Activated CD4-positive, alpha-beta T cell treated with anti-CD3 and anti-CD28 coated beads, Interleukin-2, amount 10 ng/mL, durations not matched to agents 24 days and 14 days (primary cell): ENCODE measurements around the gene DDX17. TPM values are rescaled to one million over a fixed set of nuclear protein-coding genes. Genes with fewer than 3 reads are reported as not detected.

Experiments used
- DNase-seq: peaks from one replicate; pipeline ENCODE4 v3.0.0; 2022
- H3K27ac Mint-ChIP-seq: one replicate; pipeline ENCODE4 v1.8.0; 2022; ENCODE audit warnings: mild to moderate bottlenecking, mixed read lengths
- H3K27me3 Mint-ChIP-seq: one replicate; pipeline ENCODE4 v1.8.0; 2022; ENCODE audit warnings: mixed read lengths
- H3K36me3 Mint-ChIP-seq: one replicate; pipeline ENCODE4 v1.8.0; 2022; ENCODE audit warnings: low read depth, mild to moderate bottlenecking, mixed read lengths
- H3K4me1 Mint-ChIP-seq: one replicate; pipeline ENCODE4 v1.8.0; 2021; ENCODE audit warnings: mixed read lengths
- H3K4me3 Mint-ChIP-seq: one replicate; pipeline ENCODE4 v1.8.0; 2022; ENCODE audit warnings: mild to moderate bottlenecking, moderate library complexity, mixed read lengths
- H3K9me3 Mint-ChIP-seq: one replicate; pipeline ENCODE4 v1.8.0; 2021; ENCODE audit warnings: mixed read lengths
- intact Hi-C: fragments of 100-400 bp; cut with micrococcal nuclease; formaldehyde crosslinking; loops from one replicate; pipeline ENCODE4 v1.15.1; 2023
- total RNA-seq: library from RNA; stranded (reverse); gene quantifications from 2 replicates; pipeline ENCODE4 v1.2.3, GENCODE V29; 2022

DDX17 gene
- total RNA-seq, 1 donor from 2014 or later: 374 TPM

DNA sequence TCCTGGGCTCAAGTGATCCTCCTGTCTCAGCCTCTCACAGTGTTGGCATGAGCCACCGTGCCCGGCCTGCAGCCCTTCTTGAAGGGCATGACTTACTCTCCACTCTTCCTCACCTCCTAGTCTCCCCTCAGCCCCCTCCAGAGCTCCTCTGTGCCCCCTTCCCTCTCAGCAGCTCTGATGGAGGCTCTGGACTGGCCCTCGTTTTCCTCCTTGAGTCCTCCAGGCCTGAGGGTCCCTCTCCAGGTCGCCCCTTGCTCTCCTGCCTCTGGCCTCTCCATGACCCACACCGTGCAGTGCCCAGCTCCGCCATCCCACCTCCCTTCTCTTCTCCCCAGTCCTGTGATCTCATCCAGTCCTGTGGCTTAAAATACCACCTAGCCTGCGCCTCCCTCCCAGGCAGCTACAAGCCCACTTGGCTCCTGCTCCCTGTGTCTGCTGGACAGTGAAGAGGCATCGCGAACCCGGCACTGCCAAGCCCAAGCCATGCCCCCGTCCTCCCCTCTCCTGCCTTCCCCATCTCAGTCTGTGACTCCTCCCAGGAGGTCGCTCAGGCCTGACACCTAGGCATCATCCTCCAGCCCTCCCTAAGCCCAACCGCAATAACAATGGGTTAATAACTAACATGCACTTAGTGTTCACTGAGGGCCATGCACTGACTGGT is 63.0 kb downstream of the DDX17 start:
- Mint-ChIP-seq H3K27ac (no peak overlapping the region), H3K36me3 (no peaks in the 10 kb centered on the region), H3K27me3 (peaks cover 19% of the 10 kb centered on the region), H3K9me3 (no peaks in the 10 kb centered on the region), H3K4me1 (no peaks in the 10 kb centered on the region), H3K4me3 (no peak overlapping the region)
- intact Hi-C loops: no loop called here
- no peak for DNase-seq

DNA sequence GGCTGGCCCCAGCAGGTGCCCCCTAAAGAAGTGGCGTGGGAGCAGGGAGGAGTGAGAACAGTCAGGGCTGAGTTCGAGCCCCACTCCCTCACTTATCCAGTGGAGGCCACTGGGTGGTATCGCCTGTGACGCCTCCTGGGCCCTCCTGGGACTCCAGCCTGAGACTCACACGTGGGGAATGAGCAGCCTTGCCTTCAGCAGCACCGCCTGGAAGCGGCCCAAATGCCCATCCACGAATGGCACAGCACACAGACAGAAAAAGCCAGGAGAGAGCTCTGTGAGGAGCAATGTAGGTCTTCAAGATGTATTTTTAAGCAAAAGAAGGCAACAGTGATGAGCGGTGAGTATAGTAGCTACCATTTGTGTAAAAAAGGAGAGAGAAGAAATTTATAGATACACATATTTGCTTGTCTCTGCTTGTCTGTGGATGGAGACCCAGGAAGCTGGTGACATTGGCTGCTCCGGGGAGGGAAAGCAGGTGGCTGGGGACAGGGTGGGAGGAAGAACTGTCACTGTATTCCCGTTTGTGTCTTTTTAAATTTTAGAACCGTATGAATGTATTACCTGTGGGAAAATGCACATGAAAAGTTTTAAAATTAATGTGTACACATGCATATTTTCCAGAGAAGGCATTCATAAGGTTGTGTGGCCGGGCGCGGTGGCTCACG is 64.4 kb downstream of the DDX17 start:
- Mint-ChIP-seq H3K27ac (no peak overlapping the region), H3K4me1 (no peaks in the 10 kb centered on the region), H3K36me3 (no peaks in the 10 kb centered on the region), H3K27me3 (peaks cover 19% of the 10 kb centered on the region), H3K4me3 (no peak overlapping the region), H3K9me3 (no peaks in the 10 kb centered on the region)
- DNase-seq: no peak
- intact Hi-C loops: no loop called here

GRCh38 chr22:38440747-38441350 is 65.3 kb downstream of the DDX17 start:
- Mint-ChIP-seq H3K27me3 (peaks cover 19% of the 10 kb centered on the region), H3K36me3 (no peaks in the 10 kb centered on the region), H3K4me1 (no peaks in the 10 kb centered on the region), H3K27ac (no peak overlapping the region), H3K4me3 (no peak overlapping the region), H3K9me3 (no peaks in the 10 kb centered on the region)
- intact Hi-C loops: no loop called here
- DNase-seq: no peak

DNA sequence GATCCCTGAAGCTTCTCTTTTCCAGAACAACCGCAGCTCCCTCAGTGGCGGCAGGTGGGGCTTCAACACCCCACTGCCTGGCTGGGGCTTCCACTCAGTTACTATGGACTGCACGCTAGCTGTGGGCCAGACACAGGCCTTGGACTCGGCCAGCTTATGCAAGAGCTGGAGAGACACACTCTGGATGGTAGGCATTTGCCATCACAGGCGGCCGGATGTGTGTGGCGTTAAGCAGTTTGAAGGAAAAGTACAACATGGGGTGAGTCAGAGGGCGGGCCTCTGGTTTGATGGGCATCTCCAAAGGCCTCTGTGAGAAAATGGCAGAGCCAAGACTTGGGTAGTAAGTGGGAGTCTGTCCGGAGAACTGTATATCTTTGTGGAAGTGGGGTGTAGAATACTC is 68.7 kb downstream of the DDX17 start:
- Mint-ChIP-seq H3K27ac (no peak overlapping the region), H3K4me3 (no peak overlapping the region), H3K27me3 (peaks cover 5% of the 10 kb centered on the region), H3K4me1 (no peaks in the 10 kb centered on the region), H3K36me3 (no peaks in the 10 kb centered on the region), H3K9me3 (no peaks in the 10 kb centered on the region)
- intact Hi-C loops: no loop called here
- DNase-seq: no peak

- intact Hi-C loops: no loop called here
- H3K4me1 Mint-ChIP-seq: no peaks in the 10 kb centered on the region
Observed at GRCh38 chr22:38436629-38437395, 69.3 kb downstream of the DDX17 start.

DNA sequence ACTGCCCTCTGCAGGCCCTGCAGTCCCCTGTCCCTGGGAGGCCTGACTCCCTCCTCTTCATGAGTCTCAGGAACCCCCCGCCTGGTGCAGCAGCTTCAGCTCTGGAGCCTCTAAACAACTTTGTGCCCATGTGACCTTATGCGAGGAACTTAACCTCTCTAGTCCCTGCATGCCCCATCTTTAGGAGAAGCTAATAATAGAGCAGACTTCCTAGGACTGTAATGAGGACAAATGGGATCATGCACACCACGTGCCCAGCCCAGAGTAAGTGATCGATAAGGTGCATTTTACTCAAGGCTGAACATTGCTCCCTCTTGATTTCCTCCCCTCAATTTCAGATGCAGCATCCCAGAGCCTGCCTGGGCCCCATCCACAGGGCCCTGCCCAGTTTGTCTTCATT is 70.1 kb downstream of the DDX17 start:
- Mint-ChIP-seq H3K27me3 (peaks cover 5% of the 10 kb centered on the region), H3K4me1 (no peaks in the 10 kb centered on the region), H3K4me3 (no peak overlapping the region), H3K27ac (no peak overlapping the region), H3K36me3 (no peaks in the 10 kb centered on the region), H3K9me3 (no peaks in the 10 kb centered on the region)
- DNase-seq: no peak
- intact Hi-C loops: no loop called here

More at GRCh38 chr22:38436629-38437395, 69.3 kb downstream of the DDX17 start:
- no peak for DNase-seq
- peaks cover 5% of the 10 kb centered on the region for H3K27me3 Mint-ChIP-seq
- no peak overlapping the region for H3K27ac Mint-ChIP-seq
- no peak overlapping the region for H3K4me3 Mint-ChIP-seq
- H3K36me3 Mint-ChIP-seq: no peaks in the 10 kb centered on the region
- H3K9me3 Mint-ChIP-seq: no peaks in the 10 kb centered on the region

DNA sequence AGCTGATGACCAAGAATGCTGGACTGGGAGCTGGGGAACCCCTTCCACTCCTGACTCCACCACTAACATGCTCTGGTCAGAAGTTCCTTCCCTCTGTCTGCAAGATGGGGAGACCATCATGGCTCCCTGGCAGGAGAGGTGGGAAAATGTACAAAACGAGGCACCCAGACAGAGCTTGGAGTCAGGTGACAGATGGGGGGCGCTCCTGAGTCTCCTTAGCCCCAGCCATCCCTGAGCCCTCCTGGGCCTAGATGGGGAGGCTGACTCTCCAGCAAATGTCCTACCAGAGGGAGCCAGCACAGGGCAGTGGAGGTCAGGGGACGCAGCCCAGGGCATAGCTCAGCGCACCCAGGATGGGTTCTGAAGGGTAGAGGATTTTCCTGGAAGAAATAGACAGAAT is 71.1 kb downstream of the DDX17 start:
- DNase-seq: no peak
- H3K9me3 Mint-ChIP-seq: no peaks in the 10 kb centered on the region

GRCh38 chr22:38433871-38434270 is 72.2 kb downstream of the DDX17 start:
- Mint-ChIP-seq H3K36me3 (no peaks in the 10 kb centered on the region), H3K27me3 (no peaks in the 10 kb centered on the region), H3K4me1 (no peaks in the 10 kb centered on the region), H3K27ac (no peak overlapping the region), H3K4me3 (no peak overlapping the region), H3K9me3 (no peaks in the 10 kb centered on the region)
- no peak for DNase-seq
- intact Hi-C loops: no loop called here

More for the DNA sequence above, 71.1 kb downstream of the DDX17 start:
- no peak overlapping the region for H3K27ac Mint-ChIP-seq
- H3K27me3 Mint-ChIP-seq: no peaks in the 10 kb centered on the region
- no peaks in the 10 kb centered on the region for H3K36me3 Mint-ChIP-seq
- H3K4me1 Mint-ChIP-seq: no peaks in the 10 kb centered on the region
- intact Hi-C loops: no loop called here
- H3K4me3 Mint-ChIP-seq: no peak overlapping the region

Other genes with a start within 250 kb of the DDX17 start
- gene TMEM184B, start 233.3 kb downstream of the DDX17 start, total RNA-seq: 31.9 and 33.1 TPM in 2 replicates
- 157 and 159 TPM in 2 replicates for gene CSNK1E, start 188.9 kb downstream of the DDX17 start, total RNA-seq
- gene KCNJ4, start 51.1 kb downstream of the DDX17 start, total RNA-seq: not detected in 2 replicates
- gene KDELR3, start 38.2 kb downstream of the DDX17 start, total RNA-seq: 1.1 and 1.3 TPM in 2 replicates
- 14.2 and 14.3 TPM in 2 replicates for gene DMC1, start 63.9 kb upstream of the DDX17 start, total RNA-seq
- 0.30 and 0.71 TPM in 2 replicates for gene FAM227A, start 150.1 kb upstream of the DDX17 start, total RNA-seq
- 8.4 and 13.3 TPM in 2 replicates for gene CBY1, start 150.3 kb upstream of the DDX17 start, total RNA-seq
- 169 and 172 TPM in 2 replicates for gene TOMM22, start 175.6 kb upstream of the DDX17 start, total RNA-seq
- 90.4 and 93.8 TPM in 2 replicates for gene JOSD1, start 194.6 kb upstream of the DDX17 start, total RNA-seq
- gene GTPBP1, start 199.6 kb upstream of the DDX17 start, total RNA-seq: 102 and 103 TPM in 2 replicates
- 124 and 128 TPM in 2 replicates for gene SUN2, start 249.7 kb upstream of the DDX17 start, total RNA-seq